K562 (cell line): ENCODE data around the gene HCN3. TPM values are rescaled to one million over a fixed set of nuclear protein-coding genes. Genes with fewer than 3 reads are reported as not detected.

Experiments
- BACH1 ChIP-seq: fragments of 200-800 bp; sonication (Bioruptor generic); IDR thresholded peaks from 2 replicates; pipeline ENCODE4 v1.6.1; 2016; ENCODE audit warnings: missing genetic modification characterization, missing compliant biosample characterization
- CHD1 ChIP-seq: fragments of 200-600 bp; sonication (generic); IDR thresholded peaks from one replicate; pipeline ENCODE4 v1.6.1; 2012; ENCODE audit warnings: mild to moderate bottlenecking, moderate library complexity, low read length, inconsistent platforms
- CHD2 ChIP-seq: IDR thresholded peaks from 2 replicates; pipeline ENCODE4 v1.6.1; 2011; ENCODE audit warnings: low read depth, low read length
- KDM5B ChIP-seq: fragments of 200-600 bp; sonication (generic); IDR thresholded peaks from 2 replicates; pipeline ENCODE4 v1.6.1; 2012; ENCODE audit warnings: low read depth, mild to moderate bottlenecking, moderate library complexity, low read length, control low read depth, inconsistent platforms; ENCODE audit not compliant: insufficient replicate concordance
- KLF10 ChIP-seq: fragments of 250-450 bp; sonication (Bioruptor Pico); IDR thresholded peaks from 2 replicates; pipeline ENCODE4 v1.6.1; 2021; ENCODE audit warnings: matching md5 sums
- MAZ ChIP-seq, 2 experiments: fragments of 450-650 bp in 1 of 2; sonication (generic) in 1 of 2; formaldehyde crosslinking; IDR thresholded peaks in 1 of 2; conservative IDR thresholded peaks in 1 of 2; 2 replicates each; pipeline versions ENCODE4 v1.4.0 to v1.5.0; 2020; ENCODE audit warnings: mild to moderate bottlenecking in 1 of 2, missing genetic modification reagents in 1 of 2
- NBN ChIP-seq: fragments of 450-650 bp; IDR thresholded peaks from 2 replicates; pipeline ENCODE4 v1.6.1; 2016; ENCODE audit warnings: low read depth, mild to moderate bottlenecking
- NCOA6 ChIP-seq: fragments of 450-650 bp; IDR thresholded peaks from 2 replicates; pipeline ENCODE4 v1.6.1; 2017; ENCODE audit warnings: mild to moderate bottlenecking
- NCOR1 ChIP-seq: fragments of 450-650 bp; IDR thresholded peaks from 2 replicates; pipeline ENCODE4 v1.6.1; 2016; ENCODE audit warnings: mild to moderate bottlenecking, moderate library complexity
- PRPF4 ChIP-seq: fragments of 200-400 bp; formaldehyde crosslinking; IDR thresholded peaks from one replicate; pipeline ENCODE4 v1.6.1; 2017; ENCODE audit warnings: low read length, low read depth, mild to moderate bottlenecking; ENCODE audit not compliant: insufficient read depth, poor library complexity, severe bottlenecking
- RBM25 ChIP-seq: fragments of 200-400 bp; formaldehyde crosslinking; IDR thresholded peaks from 2 replicates; pipeline ENCODE4 v1.6.1; 2018; ENCODE audit warnings: low read length, low read depth, moderate library complexity; ENCODE audit not compliant: severe bottlenecking
- SAFB ChIP-seq: fragments of 200-400 bp; formaldehyde crosslinking; IDR thresholded peaks from 2 replicates; pipeline ENCODE4 v1.6.1; 2017; ENCODE audit warnings: low read depth, low read length, borderline replicate concordance
- SIN3A ChIP-seq, 2 experiments: fragments of 150-350 bp in 1 of 2; IDR thresholded peaks; 2 replicates each; pipeline ENCODE4 v1.6.1; 2011 to 2016; ENCODE audit warnings: borderline replicate concordance in 2 of 2, low read depth in 2 of 2, low read length in 2 of 2, mild to moderate bottlenecking in 2 of 2, moderate library complexity in 2 of 2; ENCODE audit not compliant: control insufficient read depth in 1 of 2
- SREBF1 ChIP-seq: fragments of 150-350 bp; IDR thresholded peaks from 2 replicates; pipeline ENCODE4 v1.6.1; 2014; ENCODE audit warnings: antibody characterized with exemption, low read depth, low read length, borderline replicate concordance
- TEAD4 ChIP-seq, 2 experiments: sonication (generic) in 1 of 2; formaldehyde crosslinking in 1 of 2; IDR thresholded peaks; 2 replicates each; pipeline versions ENCODE4 v1.6.1 to v1.8.0; 2012 to 2022; ENCODE audit warnings: borderline replicate concordance in 1 of 2, inconsistent platforms in 1 of 2, low read length in 1 of 2, mild to moderate bottlenecking in 1 of 2, missing genetic modification reagents in 1 of 2
- THRA ChIP-seq: fragments of 450-650 bp; IDR thresholded peaks from 2 replicates; pipeline ENCODE4 v1.6.1; 2017; ENCODE audit warnings: mild to moderate bottlenecking, moderate library complexity
- ZNF217 ChIP-seq: sonication (generic); formaldehyde crosslinking; IDR thresholded peaks from 2 replicates; pipeline ENCODE4 v1.8.0; 2022; ENCODE audit warnings: mild to moderate bottlenecking, missing genetic modification reagents
- polyA plus RNA-seq, 8 experiments: library from polyadenylated mRNA; depleted of rRNA in 4 of 8; stranded (reverse) in 5 of 8; unstranded in 3 of 8; fragments of >200 nt; fragmentation: Nextera tagmentation in 2 of 8; fragmentation: Illumina TruSeq in 1 of 8; extraction: Ambion mirVana in 2 of 8; extraction: Trizol in 1 of 8; gene quantifications; 2 replicates each; pipeline versions ENCODE4 v1.2.1 to v1.2.3, GENCODE V29; 2011 to 2014; ENCODE audit warnings: inconsistent platforms in 1 of 8, missing spikeins in 1 of 8
- total RNA-seq, 7 experiments: library from RNA; depleted of rRNA in 6 of 7; stranded (reverse); fragments of >200 nt in 6 of 7; fragmentation: Illumina TruSeq in 2 of 7; extraction: Trizol in 2 of 7; gene quantifications; 2 replicates each; pipeline versions ENCODE4 v1.2.1 to v1.2.3, GENCODE V29; 2011 to 2021; ENCODE audit warnings: low replicate concordance in 1 of 7
- TF ChIP-seq, protein P1 (sequence below): fragments of 250-450 bp; sonication (Bioruptor Pico); IDR thresholded peaks from 2 replicates; pipeline ENCODE4 v1.5.0; 2021
- TF ChIP-seq, protein P2 (sequence below): fragments of 450-650 bp; IDR thresholded peaks from 2 replicates; pipeline ENCODE4 v1.6.1; 2018; ENCODE audit not compliant: partially characterized antibody

HCN3 gene
- total and polyA plus RNA-seq, 9 of the 15 experiments (the other 6 are each of a cell fraction or from before 2014, with no cell fraction given): 0.91 to 9.7 (median 3.9) TPM

- peak; percentile 71; the same call in 1 of the 2 replicates for TF ChIP-seq SAFB
- TF ChIP-seq BACH1 (tag): no peak
- TF ChIP-seq MAZ (CRISPR knock-in tag; conservative IDR thresholded peaks at IDR 0.05 in 1 of 2, IDR thresholded peaks at IDR 0.05 in 1 of 2): peak; percentile 66 to 85
- TF ChIP-seq, protein P1, sequence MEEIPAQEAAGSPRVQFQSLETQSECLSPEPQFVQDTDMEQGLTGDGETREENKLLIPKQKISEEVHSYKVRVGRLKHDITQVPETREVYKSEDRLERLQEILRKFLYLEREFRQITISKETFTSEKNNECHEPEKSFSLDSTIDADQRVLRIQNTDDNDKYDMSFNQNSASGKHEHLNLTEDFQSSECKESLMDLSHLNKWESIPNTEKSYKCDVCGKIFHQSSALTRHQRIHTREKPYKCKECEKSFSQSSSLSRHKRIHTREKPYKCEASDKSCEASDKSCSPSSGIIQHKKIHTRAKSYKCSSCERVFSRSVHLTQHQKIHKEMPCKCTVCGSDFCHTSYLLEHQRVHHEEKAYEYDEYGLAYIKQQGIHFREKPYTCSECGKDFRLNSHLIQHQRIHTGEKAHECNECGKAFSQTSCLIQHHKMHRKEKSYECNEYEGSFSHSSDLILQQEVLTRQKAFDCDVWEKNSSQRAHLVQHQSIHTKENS (CRISPR knock-in tag): no peak
- no peak for TF ChIP-seq PRPF4
- TF ChIP-seq SREBF1: 0 out of 2 replicates have a peak, but pooled peaks have one; percentile 11
- TF ChIP-seq, protein P2, sequence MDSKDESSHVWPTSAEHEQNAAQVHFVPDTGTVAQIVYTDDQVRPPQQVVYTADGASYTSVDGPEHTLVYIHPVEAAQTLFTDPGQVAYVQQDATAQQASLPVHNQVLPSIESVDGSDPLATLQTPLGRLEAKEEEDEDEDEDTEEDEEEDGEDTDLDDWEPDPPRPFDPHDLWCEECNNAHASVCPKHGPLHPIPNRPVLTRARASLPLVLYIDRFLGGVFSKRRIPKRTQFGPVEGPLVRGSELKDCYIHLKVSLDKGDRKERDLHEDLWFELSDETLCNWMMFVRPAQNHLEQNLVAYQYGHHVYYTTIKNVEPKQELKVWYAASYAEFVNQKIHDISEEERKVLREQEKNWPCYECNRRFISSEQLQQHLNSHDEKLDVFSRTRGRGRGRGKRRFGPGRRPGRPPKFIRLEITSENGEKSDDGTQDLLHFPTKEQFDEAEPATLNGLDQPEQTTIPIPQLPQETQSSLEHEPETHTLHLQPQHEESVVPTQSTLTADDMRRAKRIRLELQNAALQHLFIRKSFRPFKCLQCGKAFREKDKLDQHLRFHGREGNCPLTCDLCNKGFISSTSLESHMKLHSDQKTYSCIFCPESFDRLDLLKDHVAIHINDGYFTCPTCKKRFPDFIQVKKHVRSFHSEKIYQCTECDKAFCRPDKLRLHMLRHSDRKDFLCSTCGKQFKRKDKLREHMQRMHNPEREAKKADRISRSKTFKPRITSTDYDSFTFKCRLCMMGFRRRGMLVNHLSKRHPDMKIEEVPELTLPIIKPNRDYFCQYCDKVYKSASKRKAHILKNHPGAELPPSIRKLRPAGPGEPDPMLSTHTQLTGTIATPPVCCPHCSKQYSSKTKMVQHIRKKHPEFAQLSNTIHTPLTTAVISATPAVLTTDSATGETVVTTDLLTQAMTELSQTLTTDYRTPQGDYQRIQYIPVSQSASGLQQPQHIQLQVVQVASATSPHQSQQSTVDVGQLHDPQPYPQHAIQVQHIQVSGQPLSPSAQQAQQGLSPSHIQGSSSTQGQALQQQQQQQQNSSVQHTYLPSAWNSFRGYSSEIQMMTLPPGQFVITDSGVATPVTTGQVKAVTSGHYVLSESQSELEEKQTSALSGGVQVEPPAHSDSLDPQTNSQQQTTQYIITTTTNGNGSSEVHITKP: peak; percentile 86
- TF ChIP-seq SIN3A (IDR thresholded peaks at IDR 0.05; ENCODE audit: borderline replicate concordance in 2 of 2, control insufficient read depth in 1 of 2, low read depth in 2 of 2, low read length in 2 of 2): peak in 1 of 2 experiments; percentile 66; a peak in 2 of 4 replicates
- peak; percentile 77 for TF ChIP-seq CHD1
- no peak for TF ChIP-seq ZNF217 (CRISPR knock-in tag)
- TF ChIP-seq THRA: no peak
- peak; percentile 8; the same call in 1 of the 2 replicates for TF ChIP-seq NBN
- TF ChIP-seq RBM25: peak; percentile 71
- TF ChIP-seq CHD2: peak; percentile 34; the same call in 1 of the 2 replicates
- no peak for TF ChIP-seq NCOA6
- no peak for TF ChIP-seq NCOR1
- TF ChIP-seq KLF10: no peak
- TF ChIP-seq TEAD4 (IDR thresholded peaks at IDR 0.05; ENCODE audit: low read length): 0 out of 2 replicates have a peak, but pooled peaks have one; percentile 7
- no peak for TF ChIP-seq TEAD4 (CRISPR knock-in tag; IDR thresholded peaks at IDR 0.05; ENCODE audit: borderline replicate concordance)
- TF ChIP-seq KDM5B: peak; percentile 80
Measured at GRCh38 chr1:155324037-155324716, 46.9 kb downstream of the HCN3 start (continued).
